ENCODE results near the gene SIM1.

DNA sequence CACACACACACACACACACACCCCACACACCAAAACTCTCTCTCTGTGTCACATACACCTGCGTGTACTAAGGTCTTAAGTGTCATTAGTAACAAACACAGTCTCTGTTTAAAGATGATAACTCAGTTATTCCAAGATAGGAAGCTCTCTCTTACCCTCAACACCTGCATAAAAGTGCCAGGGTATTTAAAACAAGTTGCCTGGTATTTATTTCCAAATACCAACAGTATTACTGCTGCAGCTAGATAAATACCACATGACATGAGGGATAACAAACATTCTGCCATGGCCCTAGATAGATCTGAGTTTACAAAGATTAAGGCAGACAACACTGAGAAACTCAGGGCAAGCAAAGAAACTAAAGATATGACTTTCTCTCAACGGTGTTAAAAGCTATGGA, 118.5 kb downstream of the SIM1 start:
- no peak; the same call in 1 of the 2 replicates for TF ChIP-seq TCF7L2 (IDR thresholded peaks at IDR 0.05; ENCODE audit: low read depth, low read length)
- no peak for TF ChIP-seq SIN3A (IDR thresholded peaks at IDR 0.05; ENCODE audit: borderline replicate concordance, insufficient read depth, low read depth, low read length)
- TF ChIP-seq, protein P1, sequence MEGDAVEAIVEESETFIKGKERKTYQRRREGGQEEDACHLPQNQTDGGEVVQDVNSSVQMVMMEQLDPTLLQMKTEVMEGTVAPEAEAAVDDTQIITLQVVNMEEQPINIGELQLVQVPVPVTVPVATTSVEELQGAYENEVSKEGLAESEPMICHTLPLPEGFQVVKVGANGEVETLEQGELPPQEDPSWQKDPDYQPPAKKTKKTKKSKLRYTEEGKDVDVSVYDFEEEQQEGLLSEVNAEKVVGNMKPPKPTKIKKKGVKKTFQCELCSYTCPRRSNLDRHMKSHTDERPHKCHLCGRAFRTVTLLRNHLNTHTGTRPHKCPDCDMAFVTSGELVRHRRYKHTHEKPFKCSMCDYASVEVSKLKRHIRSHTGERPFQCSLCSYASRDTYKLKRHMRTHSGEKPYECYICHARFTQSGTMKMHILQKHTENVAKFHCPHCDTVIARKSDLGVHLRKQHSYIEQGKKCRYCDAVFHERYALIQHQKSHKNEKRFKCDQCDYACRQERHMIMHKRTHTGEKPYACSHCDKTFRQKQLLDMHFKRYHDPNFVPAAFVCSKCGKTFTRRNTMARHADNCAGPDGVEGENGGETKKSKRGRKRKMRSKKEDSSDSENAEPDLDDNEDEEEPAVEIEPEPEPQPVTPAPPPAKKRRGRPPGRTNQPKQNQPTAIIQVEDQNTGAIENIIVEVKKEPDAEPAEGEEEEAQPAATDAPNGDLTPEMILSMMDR (IDR thresholded peaks at IDR 0.05) = no peak
- TF ChIP-seq POLR2AphosphoS5 (IDR thresholded peaks at IDR 0.05; ENCODE audit: low read depth, low read length) = no peak

All from Panc1 (cell line).